GM18517 (cell line): Measurements from ENCODE around the gene ODAD3.
A peak's percentile ranks its signal among the peaks of the same experiment; 100 is the strongest.
"Not testable (repeated sequence)": the region's sequence is repeated elsewhere in the genome, so short reads cannot be mapped to it uniquely, and the experiment has no call there.

Experiments used
- ATAC-seq: cut with Tn5 transposase; IDR thresholded peaks from one replicate; pipeline ENCODE4 v1.9.1; 2021; ENCODE audit warnings: mild to moderate bottlenecking, moderate library complexity; ENCODE audit not compliant: unreplicated experiment

The ODAD3 gene

DNA sequence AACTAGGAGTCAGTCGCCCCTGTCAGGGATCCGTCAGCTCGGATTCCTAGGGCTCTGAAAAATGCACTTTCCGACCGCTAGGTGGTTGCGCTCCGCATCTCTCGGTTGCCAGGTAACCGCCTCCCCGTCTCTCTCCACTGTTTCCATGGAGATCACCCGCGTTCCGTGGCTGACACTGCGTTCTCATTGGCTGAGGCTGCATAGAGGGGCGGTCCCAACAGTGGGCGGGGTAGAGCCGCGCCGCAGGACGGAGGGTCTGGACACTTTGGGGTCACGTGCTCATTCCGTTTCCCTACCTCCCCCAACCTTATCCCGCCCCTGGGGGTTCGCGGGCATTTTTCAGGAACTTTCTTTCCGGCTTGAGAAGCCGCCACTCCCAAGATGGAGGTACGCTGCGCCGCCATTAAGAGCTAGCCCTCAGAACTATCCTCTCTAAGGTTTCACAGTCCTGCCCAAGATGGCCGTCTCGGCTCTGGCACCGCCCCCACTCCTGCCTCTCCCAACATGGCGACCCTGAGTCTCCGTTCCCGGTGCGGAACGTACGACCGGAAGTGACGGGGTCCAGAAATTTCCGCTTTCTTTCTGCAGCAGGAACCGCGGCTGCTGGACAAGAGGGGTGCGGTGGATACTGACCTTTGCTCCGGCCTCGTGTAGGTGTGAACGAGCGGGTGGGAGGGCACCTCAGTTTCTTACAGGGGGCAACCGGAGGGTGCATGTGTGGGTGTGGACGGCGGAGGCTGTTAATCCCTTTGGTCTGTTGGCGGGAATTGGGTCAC lies at the start of gene ODAD3, which contains the start of gene PRKCSH:
TSS of gene ODAD3 (minus strand) at position 65 of the 776 bp plus-strand sequence. CDS start 105 bp downstream, outside the sequence.
TSS of gene PRKCSH (plus strand) at position 579 of the 776 bp plus-strand sequence. CDS start 483 bp downstream, outside the sequence.
- peak; percentile 91 for ATAC-seq

GRCh38 chr19:11483366-11484111 lies 48.6 kb upstream of the ODAD3 start:
- no peak for ATAC-seq

DNA sequence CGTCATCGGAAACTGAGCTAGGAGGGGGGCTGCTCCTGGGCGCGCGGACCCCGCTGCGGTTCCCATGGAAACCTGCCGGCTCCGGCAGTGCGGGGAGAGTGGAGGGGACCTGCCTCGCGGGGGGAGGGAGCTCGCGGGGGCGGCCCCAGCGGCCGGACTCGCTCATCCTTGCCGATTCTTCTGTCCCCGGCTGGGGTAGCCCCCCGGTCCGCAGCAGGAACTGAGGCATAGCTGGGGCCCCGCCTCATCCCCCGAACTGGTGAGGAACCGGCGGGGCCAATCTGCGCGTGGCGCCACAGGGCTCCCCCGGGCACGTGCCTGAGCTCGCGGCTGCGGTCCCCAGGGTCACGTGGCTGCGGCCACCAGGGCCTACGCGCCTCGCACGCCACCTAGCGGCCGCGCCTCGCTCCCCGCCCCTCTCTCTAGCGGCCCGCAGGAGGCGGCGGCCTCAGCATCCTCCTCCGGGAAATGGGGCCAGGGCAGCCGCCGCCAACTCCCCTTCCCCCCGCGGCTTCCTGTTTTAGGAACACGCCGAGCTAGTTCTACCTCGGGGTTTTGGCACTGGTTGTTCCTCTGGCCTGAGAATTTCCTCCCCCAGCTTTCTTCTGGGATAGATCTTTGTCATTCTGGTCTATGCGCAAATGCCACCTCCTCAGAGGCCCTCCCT lies 47.6 kb upstream of the ODAD3 start:
- peak; percentile 49 for ATAC-seq

DNA sequence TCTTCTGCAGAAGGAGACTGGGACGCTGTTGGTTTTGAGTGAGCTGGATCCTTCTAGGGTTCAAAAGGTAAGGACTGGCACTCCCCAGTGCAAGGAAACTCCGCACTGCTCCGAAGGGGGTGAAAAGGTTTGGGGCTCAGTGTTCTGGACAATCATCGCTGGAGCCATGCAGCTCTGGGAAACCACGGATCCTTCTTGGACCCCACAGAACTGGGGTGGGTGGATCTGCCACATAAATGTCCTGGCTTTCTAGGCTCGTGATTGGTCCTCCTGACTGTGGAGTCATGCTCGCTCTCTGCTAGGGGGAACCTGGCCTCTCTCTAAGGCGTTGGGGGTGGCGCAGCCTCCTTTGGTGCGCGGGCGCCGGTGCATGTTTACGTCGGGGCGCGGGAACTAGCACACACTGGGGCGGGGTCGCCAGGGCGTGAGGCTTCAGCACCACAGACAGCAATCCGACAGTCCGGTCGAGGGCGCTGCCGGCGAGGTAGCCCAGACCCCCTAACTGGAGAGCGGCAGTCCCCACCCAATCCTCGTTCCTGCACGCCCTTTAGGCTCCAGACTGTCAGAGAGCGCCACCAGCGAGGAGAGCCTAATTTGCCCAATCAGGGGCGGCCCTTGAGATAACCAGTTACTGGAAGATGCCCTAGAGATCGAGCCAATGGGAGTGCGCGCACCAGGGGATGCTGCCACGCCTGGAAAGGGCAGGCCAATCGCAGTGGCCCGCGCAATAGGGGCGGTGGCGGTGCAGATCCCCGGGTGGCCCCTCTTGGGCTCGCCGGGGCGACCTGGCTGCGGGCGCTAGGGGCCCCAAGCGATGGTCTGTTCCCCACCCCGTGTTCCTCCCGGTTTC lies 46.8 kb upstream of the ODAD3 start:
- ATAC-seq = peak; percentile 48

GRCh38 chr19:11480715-11481533 lies 46.0 kb upstream of the ODAD3 start, which contains the start of gene ELAVL3:
ELAVL3 (minus strand) TSS chr19:11481046; CDS start chr19:11480608, 438 bp downstream.
- no peak for ATAC-seq

- ATAC-seq = no peak
Measured at GRCh38 chr19:11479898-11480714, 45.2 kb upstream of the ODAD3 start.

DNA sequence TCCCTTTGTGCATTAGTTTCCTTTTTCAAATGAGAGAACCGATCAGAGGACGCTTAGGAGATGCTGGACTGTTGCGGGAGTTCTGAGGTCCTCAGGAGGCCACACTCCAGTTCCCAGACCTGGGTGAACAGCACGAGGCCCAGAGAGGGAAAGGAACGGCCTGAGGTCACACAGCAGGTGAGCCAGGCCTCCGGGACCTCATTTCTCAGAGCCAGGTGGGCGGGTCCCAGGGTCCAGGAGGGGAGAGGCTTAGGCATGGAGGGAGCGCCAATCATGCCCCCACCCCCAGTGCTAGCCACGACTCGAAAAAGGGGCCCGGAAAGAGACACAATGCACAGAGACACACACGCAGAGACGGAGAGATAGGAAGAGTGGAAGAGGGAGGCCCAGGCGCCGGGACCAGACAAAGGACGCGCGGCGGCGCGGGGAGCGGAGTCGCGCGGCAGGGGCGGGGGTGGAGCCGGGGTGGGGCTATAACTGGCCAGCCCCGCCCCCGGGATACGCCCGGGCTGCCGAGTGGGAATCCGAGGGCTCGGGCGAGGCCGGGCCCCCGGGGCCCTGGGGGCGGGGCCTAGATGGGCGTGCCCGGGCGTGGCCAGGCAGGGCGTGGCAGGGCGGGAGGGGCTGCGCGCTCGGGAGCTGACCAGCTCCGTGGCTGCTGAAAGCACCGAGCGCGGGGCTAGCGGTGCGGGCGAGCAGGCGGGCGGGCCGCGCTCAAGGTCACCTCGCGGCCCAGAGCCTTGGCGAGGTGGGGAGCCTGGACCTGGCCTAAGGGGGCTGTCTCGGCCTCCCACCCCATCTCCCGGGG lies 44.4 kb upstream of the ODAD3 start:
- ATAC-seq = no peak

- ATAC-seq = no peak
Measured at GRCh38 chr19:11478167-11479089, 43.5 kb upstream of the ODAD3 start.

DNA sequence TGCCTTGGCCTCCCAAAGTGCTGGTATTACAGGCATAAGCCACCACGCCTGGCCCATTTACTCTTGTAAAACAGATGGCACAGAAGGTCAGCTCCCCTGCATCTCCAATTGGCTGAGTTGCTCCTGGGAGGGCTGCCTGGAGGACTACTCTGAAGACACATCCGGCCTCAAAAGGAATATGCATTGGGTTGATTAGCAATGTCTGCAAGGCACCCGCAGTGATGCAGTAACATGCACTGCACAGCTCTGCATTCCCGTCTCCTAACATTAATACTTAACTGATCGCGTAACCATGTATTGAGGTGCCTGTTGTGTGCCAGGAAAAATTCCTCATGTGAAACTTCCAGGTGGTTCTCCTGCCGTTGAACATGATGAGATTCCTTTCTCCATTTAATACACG lies 40.9 kb upstream of the ODAD3 start:
- no peak for ATAC-seq

GRCh38 chr19:11475343-11475742 lies 40.4 kb upstream of the ODAD3 start:
- not testable (repeated sequence) for ATAC-seq

DNA sequence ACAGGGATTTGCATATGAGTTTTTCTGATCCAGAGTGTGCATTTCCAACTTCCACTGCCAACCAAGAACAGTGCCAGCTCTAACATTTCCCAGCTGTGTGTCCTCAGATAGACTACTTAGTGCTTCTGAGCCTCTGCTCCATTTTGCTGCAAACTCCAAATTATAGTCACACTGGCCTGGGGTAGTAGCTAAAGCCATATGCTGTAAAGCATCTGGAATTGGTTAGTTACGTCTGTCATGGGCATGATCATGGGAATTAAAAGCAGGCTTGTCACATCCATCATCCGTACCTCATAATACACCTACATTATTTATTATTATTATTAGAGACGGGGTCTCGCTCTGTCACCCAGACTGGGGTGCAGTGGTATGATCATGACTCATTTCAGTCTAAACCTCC lies 38.8 kb upstream of the ODAD3 start:
- ATAC-seq = no peak

DNA sequence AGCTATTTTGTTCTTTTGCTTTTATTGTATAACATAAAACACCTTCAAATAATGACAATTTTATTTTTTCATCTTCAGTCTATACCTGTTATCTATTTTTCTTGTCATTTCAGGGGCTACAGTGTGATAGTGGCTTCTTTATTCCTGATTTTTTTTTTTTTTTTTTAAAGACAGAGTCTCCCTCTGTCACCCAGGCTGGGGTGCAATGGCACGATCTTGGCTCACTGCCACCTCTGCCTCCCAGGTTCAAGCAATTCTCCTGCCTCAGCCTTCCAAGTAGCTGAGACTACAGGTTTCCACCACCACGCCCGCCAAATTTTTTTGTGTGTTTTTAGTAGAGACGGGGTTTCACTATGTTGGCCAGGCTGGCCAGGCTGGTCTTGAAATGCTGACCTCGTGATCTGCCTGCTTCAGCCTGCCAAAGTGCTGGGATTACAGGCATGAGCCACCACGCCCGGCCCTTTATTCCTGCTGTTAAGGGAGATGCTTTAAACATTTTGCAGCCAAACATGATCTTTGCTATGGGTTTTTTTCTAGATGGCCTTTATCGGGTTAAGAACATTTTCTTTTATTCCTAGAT lies 33.4 kb upstream of the ODAD3 start:
- not testable (repeated sequence) for ATAC-seq

DNA sequence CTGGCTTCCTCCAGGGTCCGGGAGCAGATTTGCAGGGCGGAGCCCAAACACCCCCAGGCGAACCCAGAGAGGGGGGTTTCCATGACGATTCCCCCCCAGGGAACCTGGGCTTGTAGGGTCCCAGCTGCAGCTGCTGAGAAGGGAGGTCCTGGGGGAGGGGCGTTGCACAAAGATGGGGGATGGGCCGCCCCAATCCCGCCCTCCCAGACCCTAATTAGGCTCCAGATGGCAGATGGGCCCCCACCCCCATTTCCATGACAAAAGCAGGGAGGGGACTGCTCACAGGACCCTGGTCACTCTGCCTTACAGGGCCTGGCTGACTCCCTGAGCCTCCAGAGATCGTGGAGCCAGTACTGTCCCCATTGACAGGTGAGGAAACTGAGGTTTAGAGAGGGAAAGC lies 30.7 kb upstream of the ODAD3 start:
- ATAC-seq = no peak

- no peak for ATAC-seq
Measured at GRCh38 chr19:11464333-11465265, 29.7 kb upstream of the ODAD3 start.

DNA sequence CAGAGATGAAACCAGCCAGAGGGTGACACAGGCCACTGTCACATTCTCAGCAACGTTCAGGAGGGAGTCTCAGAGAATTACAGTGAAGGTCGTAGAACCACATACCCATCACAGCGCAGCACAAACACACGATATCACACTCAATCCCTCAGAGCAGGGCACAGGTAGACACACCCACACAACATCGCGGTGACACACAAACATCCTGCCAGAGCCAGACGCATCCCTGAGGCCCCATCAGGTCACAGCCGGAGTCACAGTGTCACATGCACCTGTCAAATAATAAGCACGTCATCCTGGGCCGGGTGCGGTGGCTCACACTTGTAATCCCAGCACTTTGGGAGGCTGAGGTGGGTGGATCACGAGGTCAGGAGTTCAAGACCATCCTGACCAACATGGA lies 28.5 kb upstream of the ODAD3 start:
- ATAC-seq = no peak
